ENCODE measurements around the gene IGDCC3.

GRCh38 chr15:65302061-65302460, 75.7 kb downstream of the IGDCC3 start:
- no peak for TF ChIP-seq ETV6 (conservative IDR thresholded peaks at IDR 0.05 in 1 of 2, IDR thresholded peaks at IDR 0.05 in 1 of 2; ENCODE audit: borderline replicate concordance in 1 of 2, low read depth in 1 of 2)
- TF ChIP-seq NFXL1 (IDR thresholded peaks at IDR 0.05; ENCODE audit: borderline replicate concordance) = no peak
- no peak for TF ChIP-seq CTCF (IDR thresholded peaks at IDR 0.05 in 2 of 3, conservative IDR thresholded peaks at IDR 0.05 in 1 of 3; ENCODE audit: control insufficient read depth in 2 of 3, extremely low read depth in 1 of 3, insufficient read depth in 1 of 3, low read depth in 3 of 3, low read length in 3 of 3)
- no peak for TF ChIP-seq MXI1 (IDR thresholded peaks at IDR 0.05; ENCODE audit: low read depth, low read length)
- TF ChIP-seq RAD21 (IDR thresholded peaks at IDR 0.05; ENCODE audit: insufficient read depth, low read depth, low read length) = no peak
- no peak for TF ChIP-seq CREB1 (IDR thresholded peaks at IDR 0.05; ENCODE audit: low read depth)
- no peak for TF ChIP-seq GATAD2B (conservative IDR thresholded peaks at IDR 0.05; ENCODE audit: low read depth)
- no peak for TF ChIP-seq ESRRA (IDR thresholded peaks at IDR 0.05; ENCODE audit: low read length)
- TF ChIP-seq EZH2 (IDR thresholded peaks at IDR 0.05; ENCODE audit: borderline replicate concordance, control insufficient read depth, low read depth, low read length) = no peak
